ENCODE results near the gene OR5B3.
"Not testable (repeated sequence)": the region's sequence is repeated elsewhere in the genome, so short reads cannot be mapped to it uniquely, and the experiment has no call there.

Gene OR5B3

DNA sequence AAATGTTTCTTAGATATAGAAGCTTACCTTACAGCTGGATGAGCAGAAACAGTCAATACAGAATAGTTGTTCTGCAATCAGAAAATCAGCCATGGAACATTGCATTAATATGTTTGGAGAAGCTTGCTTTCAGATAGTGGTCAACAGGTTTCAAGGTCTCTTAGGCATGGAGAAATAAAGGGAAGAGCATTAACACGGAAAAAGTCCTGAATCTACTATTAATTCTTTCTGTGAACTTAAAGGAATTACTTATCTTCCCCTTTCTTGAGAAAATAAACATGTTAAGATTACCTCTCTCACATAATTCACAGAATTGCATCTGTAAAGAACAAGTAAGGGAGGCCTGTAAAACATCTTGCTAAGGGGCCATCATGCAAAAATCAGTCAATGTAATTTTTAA, at the start of gene OR5B3:
OR5B3 (minus strand) TSS at position 101 of the 400 bp plus-strand sequence. CDS start 3,465 bp downstream, outside the sequence.
- no peak for DNase-seq

- DNase-seq, result no peak
These were observed 44.9 kb upstream of the OR5B3 start for GRCh38 chr11:58451585-58451984.

GRCh38 chr11:58446294-58446693, 39.6 kb upstream of the OR5B3 start:
- no peak for DNase-seq

GRCh38 chr11:58444300-58444699, 37.6 kb upstream of the OR5B3 start:
- no peak for DNase-seq

GRCh38 chr11:58442136-58442535, 35.5 kb upstream of the OR5B3 start, which contains the start of gene OR5B12:
OR5B12 (minus strand) TSS chr11:58442236; CDS start chr11:58440151, 2,085 bp downstream.
- DNase-seq, result no peak

DNA sequence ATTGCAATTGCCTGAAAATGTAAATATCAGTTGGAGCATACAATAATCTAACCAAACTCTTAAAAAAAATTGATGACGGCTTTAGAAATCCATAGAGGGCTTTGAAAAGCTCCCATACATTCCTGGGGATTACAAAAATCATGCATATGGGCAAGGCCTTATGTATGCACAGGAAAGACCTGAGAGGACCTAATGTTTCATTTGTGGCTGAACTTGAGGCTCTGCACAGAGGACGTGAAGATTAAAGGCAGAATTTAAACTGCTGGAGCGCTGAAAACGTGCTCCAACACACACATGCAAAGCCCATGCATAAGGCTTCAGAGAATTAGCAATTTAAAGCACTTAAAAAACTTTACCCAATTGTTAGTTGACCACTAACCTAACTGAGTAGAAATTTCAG, 31.8 kb upstream of the OR5B3 start:
- DNase-seq, result no peak

DNA sequence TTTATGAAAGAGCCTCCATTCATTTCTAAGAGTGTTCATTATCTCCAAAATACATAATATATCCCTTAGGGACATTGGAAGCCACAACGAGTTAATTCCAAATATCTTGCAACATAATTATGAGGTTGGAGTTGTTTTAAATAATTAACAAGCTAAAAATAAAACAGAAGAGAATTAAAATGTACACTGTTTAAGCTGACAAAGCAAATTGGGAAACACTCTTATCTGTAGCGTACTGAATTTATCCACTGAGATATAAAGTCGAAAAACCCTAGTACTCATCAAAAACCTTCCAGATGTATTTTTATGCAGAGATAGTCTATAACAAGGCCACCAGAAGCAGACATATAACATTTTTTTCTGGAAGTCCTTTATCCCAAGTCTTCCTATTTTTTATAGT, 27.5 kb upstream of the OR5B3 start:
- DNase-seq, result no peak

- DNase-seq, result no peak
These were observed 27.0 kb upstream of the OR5B3 start for GRCh38 chr11:58433638-58434203.

GRCh38 chr11:58429273-58429672, 22.6 kb upstream of the OR5B3 start:
- DNase-seq, result no peak

DNA sequence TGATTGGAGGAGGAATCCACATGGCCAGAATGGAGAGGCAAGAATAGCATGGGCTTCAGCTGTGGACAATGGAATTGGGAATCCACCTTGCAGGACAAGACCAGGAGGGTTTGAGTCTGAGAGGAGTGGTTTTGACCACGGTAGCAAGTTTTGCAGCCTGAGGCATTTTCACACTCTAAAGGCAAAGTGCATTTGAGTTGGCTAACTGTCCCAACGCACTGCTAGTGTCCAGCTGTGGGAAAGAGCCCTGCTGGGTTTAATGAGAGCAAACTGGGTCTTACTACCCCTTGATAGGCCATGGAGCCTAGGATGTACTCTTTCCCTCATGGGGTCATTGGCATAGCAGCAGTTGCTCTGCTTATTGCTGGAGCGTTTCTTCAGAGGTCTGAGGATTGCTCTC, 21.3 kb upstream of the OR5B3 start, which contains the start of gene OR5B2:
OR5B2 (minus strand) TSS at position 101 of the 400 bp plus-strand sequence. CDS start 4,860 bp downstream, outside the sequence.
- no peak for DNase-seq

GRCh38 chr11:58399622-58400021, 7.1 kb downstream of the OR5B3 start:
- not testable (repeated sequence) for DNase-seq

GRCh38 chr11:58395581-58395980, 11.1 kb downstream of the OR5B3 start:
- DNase-seq, result no peak

DNA sequence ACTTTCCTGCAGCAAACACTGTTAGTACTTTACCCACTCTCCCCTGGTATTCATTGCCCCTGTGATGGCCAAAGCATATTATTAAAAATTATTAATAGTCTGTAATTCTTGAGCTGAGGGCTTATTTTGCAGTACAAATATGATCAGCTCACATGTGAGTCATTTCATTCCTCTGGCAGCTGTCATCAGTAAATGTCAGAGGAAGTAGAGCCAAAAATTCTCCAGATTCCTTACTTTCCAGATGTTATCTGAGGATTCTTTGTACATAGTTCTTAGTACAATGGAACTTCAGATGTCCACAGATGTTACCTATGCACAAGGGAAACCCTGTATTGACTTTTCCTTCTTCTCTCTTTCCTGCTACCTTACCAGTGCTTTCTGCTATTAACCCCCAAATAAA, 12.5 kb downstream of the OR5B3 start:
- DNase-seq, result no peak

DNA sequence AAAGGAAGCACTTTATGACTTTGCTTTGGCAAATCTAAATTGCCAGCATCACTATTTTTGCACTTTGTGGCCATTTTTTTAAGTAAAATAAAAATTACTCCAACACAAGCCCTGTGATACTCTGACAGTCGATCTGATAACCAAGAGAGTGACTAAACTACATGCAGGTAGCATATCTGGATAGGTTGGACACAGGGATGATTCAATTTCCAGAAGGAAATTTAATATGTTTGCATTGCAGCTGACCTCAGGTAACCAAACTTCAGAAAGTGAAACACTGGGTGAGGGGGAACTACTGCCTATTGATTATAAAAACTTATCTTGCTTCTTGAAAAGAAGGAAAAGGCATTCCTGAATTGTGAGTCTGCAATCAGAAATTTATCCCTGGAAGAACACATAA, 13.9 kb downstream of the OR5B3 start:
- no peak for DNase-seq

GRCh38 chr11:58391879-58392278, 14.8 kb downstream of the OR5B3 start:
- DNase-seq, result no peak

- DNase-seq, result no peak
These were observed 16.1 kb downstream of the OR5B3 start for GRCh38 chr11:58390551-58391063.

- no peak for DNase-seq
These were observed 47.7 kb downstream of the OR5B3 start, which contains the start of gene OR5B17 for GRCh38 chr11:58358969-58359368. OR5B17 (minus strand) TSS chr11:58359069; CDS start chr11:58359069, 0 bp downstream.

DNA sequence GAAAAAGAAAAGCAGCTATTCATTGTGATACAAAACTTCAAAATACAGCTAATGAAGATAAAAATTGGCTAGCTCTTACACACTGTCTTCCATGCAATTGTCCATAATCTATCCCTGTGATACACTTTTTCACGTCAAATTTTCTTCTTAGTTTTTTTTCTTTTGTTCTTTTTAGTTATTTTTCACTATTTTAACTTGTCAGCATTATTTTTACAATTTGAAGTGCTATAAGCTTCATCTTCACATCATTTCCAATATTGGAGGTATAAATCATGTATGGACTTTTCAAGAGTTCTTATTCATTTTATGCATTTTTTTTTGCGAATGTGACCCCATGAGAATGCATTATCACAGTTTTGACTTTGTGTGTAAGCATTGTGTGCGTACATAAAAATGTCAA, 51.9 kb downstream of the OR5B3 start:
- no peak for DNase-seq

All from KG1 (cell line).